ENCODE measurements around the gene SARS1. TPM values are rescaled to one million over a fixed set of nuclear protein-coding genes. Genes with fewer than 3 reads are reported as not detected.

Gene SARS1
- total RNA-seq, 4 donors from 2014 or later, result 83.2 to 158 (median 102) TPM

- Histone ChIP-seq H3K36me3 (peaks cover 0 to 4% (median 0%) of the 10 kb centered on the region in 3 donors), H3K9me3 (no peaks in the 10 kb centered on the region), H3K4me3 (no peak overlapping the region), H3K4me1 (no peaks in the 10 kb centered on the region), H3K27ac (no peak overlapping the region), H3K27me3 (no peaks in the 10 kb centered on the region)
- TF ChIP-seq POLR2A (IDR thresholded peaks at IDR 0.05), result no peak
- TF ChIP-seq, protein P1, sequence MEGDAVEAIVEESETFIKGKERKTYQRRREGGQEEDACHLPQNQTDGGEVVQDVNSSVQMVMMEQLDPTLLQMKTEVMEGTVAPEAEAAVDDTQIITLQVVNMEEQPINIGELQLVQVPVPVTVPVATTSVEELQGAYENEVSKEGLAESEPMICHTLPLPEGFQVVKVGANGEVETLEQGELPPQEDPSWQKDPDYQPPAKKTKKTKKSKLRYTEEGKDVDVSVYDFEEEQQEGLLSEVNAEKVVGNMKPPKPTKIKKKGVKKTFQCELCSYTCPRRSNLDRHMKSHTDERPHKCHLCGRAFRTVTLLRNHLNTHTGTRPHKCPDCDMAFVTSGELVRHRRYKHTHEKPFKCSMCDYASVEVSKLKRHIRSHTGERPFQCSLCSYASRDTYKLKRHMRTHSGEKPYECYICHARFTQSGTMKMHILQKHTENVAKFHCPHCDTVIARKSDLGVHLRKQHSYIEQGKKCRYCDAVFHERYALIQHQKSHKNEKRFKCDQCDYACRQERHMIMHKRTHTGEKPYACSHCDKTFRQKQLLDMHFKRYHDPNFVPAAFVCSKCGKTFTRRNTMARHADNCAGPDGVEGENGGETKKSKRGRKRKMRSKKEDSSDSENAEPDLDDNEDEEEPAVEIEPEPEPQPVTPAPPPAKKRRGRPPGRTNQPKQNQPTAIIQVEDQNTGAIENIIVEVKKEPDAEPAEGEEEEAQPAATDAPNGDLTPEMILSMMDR (IDR thresholded peaks at IDR 0.05), result no peak
- DNase-seq, result no peak
Measured at GRCh38 chr1:109204484-109204883, 9.2 kb upstream of the SARS1 start.

DNA sequence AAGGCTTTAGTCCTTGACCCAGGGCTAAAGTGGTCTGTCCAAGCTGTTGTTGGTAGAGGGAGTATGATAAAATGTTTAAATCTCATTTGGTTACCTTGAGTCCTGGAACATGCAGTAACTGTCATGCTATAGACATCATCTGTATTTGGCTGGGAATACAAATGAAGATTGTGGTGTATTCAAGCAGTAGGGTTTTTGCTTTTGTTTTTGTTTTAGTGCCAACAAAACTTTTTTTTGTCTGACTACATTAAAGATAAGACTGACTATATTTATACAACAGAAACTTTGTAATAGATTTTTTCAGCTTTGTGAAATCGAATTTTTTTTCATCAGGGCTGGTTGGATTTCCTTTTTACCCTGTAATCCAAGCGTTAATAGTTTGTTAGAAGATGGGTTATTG is 7.4 kb upstream of the SARS1 start:
- no peaks in the 10 kb centered on the region for H3K4me1 ChIP-seq
- H3K27me3 ChIP-seq, result no peaks in the 10 kb centered on the region
- no peak overlapping the region for H3K4me3 ChIP-seq
- no peak for DNase-seq
- H3K9me3 ChIP-seq, result no peaks in the 10 kb centered on the region
- no peaks in the 10 kb centered on the region for H3K36me3 ChIP-seq
- H3K27ac ChIP-seq, result no peak overlapping the region
- TF ChIP-seq, protein P1 (IDR thresholded peaks at IDR 0.05), result no peak
- no peak for TF ChIP-seq POLR2A (IDR thresholded peaks at IDR 0.05)

GRCh38 chr1:109207467-109208103 is 6.1 kb upstream of the SARS1 start:
- H3K4me3 ChIP-seq, result no peak overlapping the region
- H3K4me1 ChIP-seq, result no peaks in the 10 kb centered on the region
- no peaks in the 10 kb centered on the region for H3K27me3 ChIP-seq
- TF ChIP-seq POLR2A (IDR thresholded peaks at IDR 0.05), result no peak
- TF ChIP-seq, protein P1 (IDR thresholded peaks at IDR 0.05), result no peak
- H3K27ac ChIP-seq, result no peak overlapping the region
- no peaks in the 10 kb centered on the region for H3K36me3 ChIP-seq
- no peaks in the 10 kb centered on the region for H3K9me3 ChIP-seq
- DNase-seq, result no peak

- TF ChIP-seq POLR2A (IDR thresholded peaks at IDR 0.05), result no peak
- TF ChIP-seq, protein P1 (IDR thresholded peaks at IDR 0.05), result no peak
- H3K27ac ChIP-seq, result no peak overlapping the region
- H3K27me3 ChIP-seq, result no peaks in the 10 kb centered on the region
- DNase-seq, result no peak
- no peaks in the 10 kb centered on the region for H3K4me1 ChIP-seq
- no peaks in the 10 kb centered on the region for H3K9me3 ChIP-seq
- H3K4me3 ChIP-seq, result no peak overlapping the region
- H3K36me3 ChIP-seq, result no peaks in the 10 kb centered on the region
Measured at GRCh38 chr1:109208394-109208793, 5.3 kb upstream of the SARS1 start.

DNA sequence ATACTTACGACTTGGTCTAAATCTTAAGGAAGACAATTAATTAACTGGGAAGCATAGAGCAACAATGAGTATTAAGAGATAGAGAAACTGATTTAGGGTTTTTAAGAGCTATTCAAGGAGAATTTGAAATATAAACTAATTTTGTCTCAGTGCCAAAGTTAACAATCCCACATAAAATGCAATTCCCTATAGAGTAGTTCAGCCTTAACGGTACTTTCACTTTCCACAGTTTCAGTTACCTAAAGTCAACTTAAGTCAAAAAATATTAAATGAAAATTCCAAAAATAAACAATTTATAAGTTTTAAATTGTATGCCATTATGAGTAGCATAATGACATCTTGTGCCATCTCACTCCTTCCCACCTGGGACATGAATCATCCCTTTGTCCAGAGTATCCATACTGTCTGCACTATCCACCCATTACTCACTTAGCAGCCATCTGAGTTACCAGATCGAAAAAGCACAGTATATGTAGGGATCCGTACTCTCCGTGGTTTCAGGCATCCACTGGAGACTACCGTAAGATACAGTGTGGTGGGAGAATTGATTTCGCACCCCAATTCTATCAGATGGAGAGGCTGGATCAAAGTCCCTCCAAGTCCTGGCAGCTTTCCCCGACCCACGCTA is 4.8 kb upstream of the SARS1 start:
- DNase-seq, result no peak
- no peaks in the 10 kb centered on the region for H3K4me1 ChIP-seq
- no peak for TF ChIP-seq POLR2A (IDR thresholded peaks at IDR 0.05)
- TF ChIP-seq, protein P1 (IDR thresholded peaks at IDR 0.05), result no peak
- no peak overlapping the region for H3K27ac ChIP-seq
- no peak overlapping the region for H3K4me3 ChIP-seq
- H3K9me3 ChIP-seq, result no peaks in the 10 kb centered on the region
- no peaks in the 10 kb centered on the region for H3K36me3 ChIP-seq
- no peaks in the 10 kb centered on the region for H3K27me3 ChIP-seq

Measured in Peyer's patch (tissue), 4 donors.